Ascending aorta (tissue), 2 donors: ENCODE measurements around the gene MORC4. TPM values are rescaled to one million over a fixed set of nuclear protein-coding genes. Genes with fewer than 3 reads are reported as not detected.

Experiments used
- DNase-seq, 2 donors: peaks; one replicate each; pipeline ENCODE4 v3.0.0-alpha.2; 2019; ENCODE audit warnings: low spot score in 2 of 2
- H3K27ac ChIP-seq, 2 donors: fragments of 200-600 bp; sonication (generic); one replicate each; pipeline ENCODE4 v1.5.1; 2016 to 2017; ENCODE audit warnings: mild to moderate bottlenecking in 1 of 2
- H3K27me3 ChIP-seq: fragments of 200-600 bp; sonication (generic); one replicate; pipeline ENCODE4 v1.5.1; 2017
- H3K36me3 ChIP-seq, 2 donors: fragments of 200-600 bp; sonication (generic); one replicate each; pipeline ENCODE4 v1.5.1; 2016
- H3K4me1 ChIP-seq, 2 donors: fragments of 200-600 bp; sonication (generic); one replicate each; pipeline ENCODE4 v1.5.1; 2016 to 2017; ENCODE audit warnings: mild to moderate bottlenecking in 1 of 2
- H3K4me3 ChIP-seq, 2 donors: fragments of 200-600 bp; sonication (generic); one replicate each; pipeline ENCODE4 v1.5.1; 2016 to 2017; ENCODE audit warnings: mild to moderate bottlenecking in 1 of 2
- H3K9me3 ChIP-seq, 2 donors: fragments of 200-600 bp; sonication (generic); one replicate each; pipeline ENCODE4 v1.5.1; 2016
- CTCF ChIP-seq, 3 experiments: fragments of 200-600 bp in 2 of 3; fragments of 450-650 bp in 1 of 3; sonication (generic) in 2 of 3; IDR thresholded peaks; one replicate each; pipeline ENCODE4 v1.5.1; 2016 to 2019; ENCODE audit warnings: antibody characterized with exemption in 3 of 3, mild to moderate bottlenecking in 1 of 3, moderate library complexity in 1 of 3
- intact Hi-C: fragments of 100-400 bp; cut with DNase I; formaldehyde crosslinking; loops from one replicate; pipeline ENCODE4 v1.15.1; 2023
- total RNA-seq: library from RNA; depleted of rRNA; stranded (reverse); fragments of >200 nt; gene quantifications from one replicate; pipeline ENCODE4 v1.1.0, GENCODE V29; 2016

The MORC4 gene
- total RNA-seq, 1 donor from 2014 or later = 7.1 TPM

- no peak for DNase-seq
Observed at GRCh38 chrX:106927700-106928099, 72.3 kb downstream of the MORC4 start.

GRCh38 chrX:106927023-106927422 lies 73.0 kb downstream of the MORC4 start:
- Histone ChIP-seq H3K4me1 (no peaks in the 10 kb centered on the region), H3K9me3 (no peaks in the 10 kb centered on the region), H3K36me3 (no peaks in the 10 kb centered on the region), H3K4me3 (no peak overlapping the region), H3K27ac (no peak overlapping the region), H3K27me3 (no peaks in the 10 kb centered on the region)
- no peak for TF ChIP-seq CTCF (IDR thresholded peaks at IDR 0.05)
- no peak for DNase-seq
- intact Hi-C loops = no loop called here

More at GRCh38 chrX:106927700-106928099, 72.3 kb downstream of the MORC4 start:
- Histone ChIP-seq H3K27me3 (no peaks in the 10 kb centered on the region), H3K36me3 (no peaks in the 10 kb centered on the region), H3K9me3 (no peaks in the 10 kb centered on the region), H3K4me1 (no peaks in the 10 kb centered on the region), H3K4me3 (no peak overlapping the region), H3K27ac (no peak overlapping the region)
- no peak for TF ChIP-seq CTCF (IDR thresholded peaks at IDR 0.05)
- intact Hi-C loops = no loop called here

GRCh38 chrX:106921637-106922036 lies 78.4 kb downstream of the MORC4 start:
- H3K27ac ChIP-seq = no peak overlapping the region
- no peak overlapping the region for H3K4me3 ChIP-seq
- H3K27me3 ChIP-seq = no peaks in the 10 kb centered on the region
- TF ChIP-seq CTCF (IDR thresholded peaks at IDR 0.05) = no peak
- H3K9me3 ChIP-seq = no peaks in the 10 kb centered on the region
- no peaks in the 10 kb centered on the region for H3K4me1 ChIP-seq
- DNase-seq = no peak
- intact Hi-C loops = no loop called here
- H3K36me3 ChIP-seq = no peaks in the 10 kb centered on the region

GRCh38 chrX:106919932-106920452 lies 80.0 kb downstream of the MORC4 start, which contains the start of gene CLDN2:
CLDN2 (plus strand) TSS chrX:106920402; CDS start chrX:106928229, 7,827 bp downstream.
- DNase-seq = no peak

GRCh38 chrX:106917830-106918500 lies 82.0 kb downstream of the MORC4 start:
- no peak for DNase-seq
- intact Hi-C loops = no loop called here
- no peaks in the 10 kb centered on the region for H3K36me3 ChIP-seq
- no peak overlapping the region for H3K27ac ChIP-seq
- H3K9me3 ChIP-seq = no peaks in the 10 kb centered on the region
- no peak for TF ChIP-seq CTCF (IDR thresholded peaks at IDR 0.05)
- H3K27me3 ChIP-seq = no peaks in the 10 kb centered on the region
- H3K4me3 ChIP-seq = no peak overlapping the region
- no peaks in the 10 kb centered on the region for H3K4me1 ChIP-seq

More at GRCh38 chrX:106919932-106920452, 80.0 kb downstream of the MORC4 start, which contains the start of gene CLDN2:
- no peak for TF ChIP-seq CTCF (IDR thresholded peaks at IDR 0.05)
- Histone ChIP-seq H3K9me3 (no peaks in the 10 kb centered on the region), H3K27me3 (no peaks in the 10 kb centered on the region), H3K4me3 (no peak within 1 kb of the TSS), H3K27ac (no peak within 1 kb of the TSS), H3K36me3 (no peaks in the 10 kb centered on the region), H3K4me1 (no peaks in the 10 kb centered on the region)
- intact Hi-C loops = no loop called here
